HG02970 (cell line): Measurements from ENCODE around the gene GDF11.

Experiments used
- ATAC-seq: cut with Tn5 transposase; IDR thresholded peaks from one replicate; pipeline ENCODE4 v1.9.1; 2021; ENCODE audit warnings: mild to moderate bottlenecking, moderate library complexity, moderate number of reproducible peaks; ENCODE audit not compliant: unreplicated experiment, low FRiP score

GDF11 gene

DNA sequence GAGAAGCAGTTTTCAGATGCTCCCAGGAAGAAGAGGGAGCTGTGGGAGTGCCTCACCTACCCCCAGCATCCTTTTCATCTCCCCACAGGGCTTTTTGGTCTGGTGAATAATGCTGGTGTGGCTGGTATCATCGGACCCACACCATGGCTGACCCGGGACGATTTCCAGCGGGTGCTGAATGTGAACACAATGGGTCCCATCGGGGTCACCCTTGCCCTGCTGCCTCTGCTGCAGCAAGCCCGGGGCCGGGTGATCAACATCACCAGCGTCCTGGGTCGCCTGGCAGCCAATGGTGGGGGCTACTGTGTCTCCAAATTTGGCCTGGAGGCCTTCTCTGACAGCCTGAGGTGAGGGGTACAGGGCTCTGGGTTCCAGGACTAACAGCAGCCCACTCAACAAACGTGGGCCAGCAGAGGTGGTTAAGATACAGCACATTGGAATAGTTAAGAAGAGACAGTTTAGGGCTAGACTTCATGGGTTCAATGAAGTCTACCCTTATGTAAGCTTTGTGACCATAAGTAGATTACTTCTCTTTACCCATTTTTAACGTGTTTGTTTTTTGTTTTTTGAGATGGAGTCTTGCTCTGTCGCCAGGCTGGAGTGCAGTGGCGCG, 21.2 kb upstream of the GDF11 start:
- no peak for ATAC-seq

DNA sequence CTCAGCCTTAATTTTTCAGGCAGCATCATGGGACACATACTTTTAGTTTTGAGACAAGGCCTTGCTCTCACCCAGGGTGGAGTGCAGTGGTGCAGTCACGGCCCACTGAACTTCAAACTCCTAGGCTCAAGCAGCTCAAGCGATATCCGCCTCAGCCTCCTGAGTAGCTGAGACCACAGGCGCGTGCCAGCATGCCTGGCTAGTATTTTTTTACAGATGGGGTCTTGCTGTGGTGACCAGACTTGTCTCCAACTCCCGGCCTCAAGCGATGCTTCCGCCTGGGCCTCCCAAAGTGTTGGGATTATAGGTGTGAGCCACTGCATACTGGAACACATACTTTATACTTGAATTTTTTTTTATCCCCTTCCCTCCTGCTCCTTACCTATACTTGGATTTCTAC, 20.0 kb upstream of the GDF11 start:
- no peak for ATAC-seq

DNA sequence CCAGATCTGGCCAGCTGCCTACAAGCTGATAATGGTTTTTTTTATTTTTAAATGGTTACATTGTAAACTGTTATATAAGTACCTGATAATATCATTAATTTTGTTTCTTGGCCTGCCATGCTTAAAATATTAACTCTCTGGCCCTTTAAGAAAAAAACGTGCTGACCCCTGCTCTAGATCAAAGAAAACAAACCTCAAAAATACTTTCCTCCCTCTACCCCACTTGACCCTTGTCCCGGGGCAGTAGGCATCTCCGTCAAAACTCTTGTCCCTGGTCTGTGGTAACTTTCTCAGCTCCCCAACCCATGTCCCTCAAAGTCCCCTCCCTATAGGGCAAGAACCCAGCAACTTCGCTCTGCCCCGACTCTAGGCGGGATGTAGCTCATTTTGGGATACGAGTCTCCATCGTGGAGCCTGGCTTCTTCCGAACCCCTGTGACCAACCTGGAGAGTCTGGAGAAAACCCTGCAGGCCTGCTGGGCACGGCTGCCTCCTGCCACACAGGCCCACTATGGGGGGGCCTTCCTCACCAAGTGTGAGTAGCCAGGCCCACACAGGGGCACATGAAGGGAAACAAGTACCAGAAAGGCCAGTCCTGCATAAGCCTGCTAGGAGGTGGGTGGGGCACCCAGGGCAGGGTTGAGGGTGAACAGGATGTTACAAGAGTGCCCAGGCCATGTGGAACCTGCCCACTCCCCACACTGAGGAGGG, 19.3 kb upstream of the GDF11 start:
- ATAC-seq: no peak

DNA sequence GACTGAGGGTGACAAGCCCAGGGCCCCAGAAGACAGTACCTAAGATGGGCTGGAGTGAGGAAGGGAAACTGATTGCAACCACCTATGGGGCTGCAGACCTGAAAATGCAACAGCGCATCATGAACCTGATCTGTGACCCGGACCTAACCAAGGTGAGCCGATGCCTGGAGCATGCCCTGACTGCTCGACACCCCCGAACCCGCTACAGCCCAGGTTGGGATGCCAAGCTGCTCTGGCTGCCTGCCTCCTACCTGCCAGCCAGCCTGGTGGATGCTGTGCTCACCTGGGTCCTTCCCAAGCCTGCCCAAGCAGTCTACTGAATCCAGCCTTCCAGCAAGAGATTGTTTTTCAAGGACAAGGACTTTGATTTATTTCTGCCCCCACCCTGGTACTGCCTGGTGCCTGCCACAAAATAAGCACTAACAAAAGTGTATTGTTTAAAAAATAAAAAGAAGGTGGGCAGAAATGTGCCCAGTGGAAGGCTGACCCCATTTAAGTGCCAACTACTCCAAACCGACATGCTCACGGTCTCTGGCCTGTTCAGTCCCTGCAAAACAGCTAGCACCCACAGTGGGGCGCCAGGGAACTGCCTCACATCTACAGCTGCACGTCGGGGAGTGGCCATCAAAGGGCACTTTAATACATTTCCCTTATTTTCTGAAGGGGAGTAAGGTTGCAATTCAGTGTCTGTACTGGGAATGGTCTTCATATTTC, 18.5 kb upstream of the GDF11 start:
- ATAC-seq: no peak

DNA sequence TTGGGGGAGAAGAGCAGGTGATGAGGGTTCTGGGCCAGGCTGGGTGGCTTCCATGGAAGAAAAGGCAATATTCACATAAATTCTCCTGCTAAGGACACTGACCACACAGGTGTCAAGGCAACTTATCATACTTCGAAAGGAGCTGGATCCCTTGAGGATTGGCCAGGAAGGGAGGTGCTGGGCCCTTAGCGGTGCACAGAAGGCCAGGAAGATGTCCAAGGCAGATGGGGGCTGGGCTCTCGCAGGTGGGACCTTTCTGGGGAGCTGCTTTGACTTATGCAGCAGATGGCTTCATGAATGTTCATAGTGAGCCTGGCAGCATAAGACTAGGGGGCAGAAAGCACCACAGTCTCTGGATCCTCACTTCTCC, 18.0 kb upstream of the GDF11 start:
- ATAC-seq: no peak

DNA sequence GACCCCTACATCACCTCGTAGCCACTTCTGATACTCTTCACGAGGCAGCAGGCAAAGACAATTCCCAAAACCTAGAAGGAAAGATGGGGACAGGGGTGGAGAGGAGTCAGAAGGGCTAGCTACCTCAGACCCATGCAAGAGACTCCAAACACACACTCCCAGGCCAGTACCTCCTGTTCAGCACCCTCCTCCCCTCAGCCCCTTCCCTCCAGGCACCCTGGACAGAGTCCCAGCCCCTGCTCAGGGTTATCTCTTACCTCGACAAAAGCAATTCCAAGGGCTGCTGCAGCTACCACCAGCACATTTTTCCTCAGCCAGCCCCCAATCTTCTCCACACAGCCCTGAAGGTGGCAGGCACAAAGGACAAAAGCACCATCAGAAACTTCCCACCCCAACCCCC, 17.4 kb upstream of the GDF11 start:
- ATAC-seq: no peak

DNA sequence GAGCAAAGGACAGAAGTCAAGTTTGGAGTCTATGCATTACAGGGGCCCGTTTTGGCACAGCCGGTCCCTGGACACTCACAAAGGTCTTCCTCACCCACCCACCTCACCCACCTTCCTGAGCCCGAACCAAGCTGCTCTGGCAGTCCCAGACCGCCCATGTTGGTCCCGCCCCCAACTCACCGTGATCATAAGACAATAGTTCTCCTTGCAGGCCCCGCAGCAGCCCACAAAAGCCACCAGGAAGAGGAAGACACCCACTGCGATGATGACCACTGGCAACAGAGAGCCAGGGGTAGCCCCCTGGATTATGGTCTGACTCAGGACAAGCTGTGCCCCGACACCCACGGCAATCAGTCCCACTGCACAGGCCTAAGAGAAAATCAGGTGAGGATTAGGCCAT, 16.0 kb upstream of the GDF11 start:
- no peak for ATAC-seq

DNA sequence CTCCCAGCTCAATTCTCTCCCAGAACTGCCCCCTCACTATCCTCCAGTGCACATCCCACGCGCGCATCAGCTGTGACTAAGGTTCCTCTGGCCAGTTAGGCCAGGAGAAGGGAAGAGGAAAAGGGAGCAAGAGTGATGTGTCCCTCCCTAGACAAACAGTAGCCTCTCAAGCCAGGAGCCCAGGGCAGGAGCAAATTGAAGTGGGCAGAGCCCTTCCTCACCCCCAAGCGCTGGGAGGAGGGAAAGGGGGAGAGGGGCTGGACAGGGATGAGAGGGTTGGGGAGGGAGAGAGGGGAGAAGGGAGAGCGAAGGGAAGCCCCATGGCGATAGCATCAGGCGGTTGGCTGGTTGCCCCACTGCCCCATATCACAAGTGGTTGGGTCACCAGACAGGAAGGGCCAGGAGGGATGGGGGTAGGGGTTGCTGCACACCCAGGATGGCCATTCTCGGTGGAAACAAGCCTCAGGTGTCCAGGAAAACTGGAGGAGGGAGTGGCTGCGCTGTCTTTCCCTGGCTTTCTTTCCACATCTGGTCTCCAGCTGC, 15.2 kb upstream of the GDF11 start:
- no peak for ATAC-seq

DNA sequence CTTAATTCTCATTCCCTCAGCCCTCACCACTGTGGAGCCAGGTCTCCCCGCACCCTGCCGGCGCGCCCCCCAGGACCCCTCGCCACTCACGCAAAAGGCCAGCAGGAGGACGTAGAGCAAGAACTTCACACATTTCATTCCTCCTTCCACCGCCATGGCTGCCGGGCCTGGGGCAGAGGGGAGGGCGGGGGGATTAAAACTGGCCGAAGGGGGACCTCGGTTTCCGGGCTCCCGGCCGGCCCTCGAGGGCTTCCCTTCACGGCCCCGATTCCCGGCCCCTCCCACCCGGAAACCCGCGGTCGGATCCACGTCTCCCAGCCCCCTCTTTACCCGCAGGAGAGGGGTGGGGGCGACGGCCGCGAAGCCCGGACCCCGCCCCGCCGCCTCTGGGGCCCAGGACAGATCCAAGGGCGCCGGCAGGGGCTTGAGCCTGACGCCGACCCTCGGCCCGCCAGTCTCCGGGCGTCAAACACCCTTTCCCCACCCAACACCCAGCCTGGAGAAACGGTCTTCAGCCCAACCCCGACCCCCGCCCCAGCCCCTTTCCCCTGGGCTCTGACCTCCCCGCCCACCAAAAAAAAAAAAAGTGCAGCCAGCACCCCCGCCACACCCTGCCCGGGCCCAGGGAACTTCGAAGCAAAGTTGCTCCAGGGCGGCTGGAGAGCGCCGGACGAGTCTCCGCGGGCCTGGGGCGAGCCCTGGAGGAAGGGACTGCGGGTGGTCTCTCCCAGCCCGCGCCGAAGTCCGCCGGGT, 14.6 kb upstream of the GDF11 start:
- ATAC-seq: no peak

DNA sequence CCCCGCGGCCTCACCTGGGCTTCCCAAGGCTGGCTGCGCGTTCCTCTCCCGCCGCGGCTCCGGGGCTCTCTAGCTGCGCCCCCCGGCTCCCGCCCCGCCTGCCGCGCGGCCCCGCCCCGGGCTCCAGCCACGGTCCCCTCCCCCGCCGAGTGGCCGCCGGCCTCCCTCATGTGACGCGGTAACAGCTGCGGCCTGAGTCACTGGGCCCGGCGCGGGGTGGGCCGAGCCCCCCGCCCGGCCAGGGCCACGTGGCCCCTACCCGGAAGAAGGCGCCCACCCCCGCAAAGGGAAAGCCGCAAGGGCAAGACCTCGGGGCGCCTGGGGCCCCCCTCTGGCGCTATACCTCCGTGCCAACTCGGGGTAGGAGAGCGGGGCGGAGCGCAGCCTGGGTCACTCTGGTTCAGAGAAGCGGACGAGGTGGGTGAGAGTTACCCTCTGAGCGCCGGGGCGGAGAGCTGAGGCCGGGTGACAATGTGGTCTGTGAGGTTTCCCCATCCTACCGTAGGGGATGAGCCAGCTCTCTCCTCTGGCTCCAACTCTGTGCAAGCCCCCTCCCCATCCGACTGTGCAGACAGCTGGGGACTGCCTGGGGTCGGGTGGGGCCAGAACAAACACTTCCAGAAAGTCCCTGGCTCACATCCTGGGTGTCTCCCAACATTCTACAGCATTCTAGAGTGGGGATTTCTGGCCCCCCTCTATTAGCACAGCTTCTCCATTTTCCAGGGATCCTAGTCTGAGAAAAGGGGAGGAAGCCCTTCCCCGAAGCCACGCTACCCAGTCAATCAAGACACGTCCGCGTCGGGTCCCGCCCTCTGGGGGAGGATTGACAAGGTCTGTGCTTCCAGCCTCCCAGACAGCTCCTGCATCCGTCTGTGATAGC, 13.7 kb upstream of the GDF11 start, which contains the start of gene CD63:
Gene CD63, minus strand, starts transcription at position 71 of the 880 bp plus-strand sequence. CDS start 668 bp downstream, outside the sequence.
- ATAC-seq: peak; percentile 72

DNA sequence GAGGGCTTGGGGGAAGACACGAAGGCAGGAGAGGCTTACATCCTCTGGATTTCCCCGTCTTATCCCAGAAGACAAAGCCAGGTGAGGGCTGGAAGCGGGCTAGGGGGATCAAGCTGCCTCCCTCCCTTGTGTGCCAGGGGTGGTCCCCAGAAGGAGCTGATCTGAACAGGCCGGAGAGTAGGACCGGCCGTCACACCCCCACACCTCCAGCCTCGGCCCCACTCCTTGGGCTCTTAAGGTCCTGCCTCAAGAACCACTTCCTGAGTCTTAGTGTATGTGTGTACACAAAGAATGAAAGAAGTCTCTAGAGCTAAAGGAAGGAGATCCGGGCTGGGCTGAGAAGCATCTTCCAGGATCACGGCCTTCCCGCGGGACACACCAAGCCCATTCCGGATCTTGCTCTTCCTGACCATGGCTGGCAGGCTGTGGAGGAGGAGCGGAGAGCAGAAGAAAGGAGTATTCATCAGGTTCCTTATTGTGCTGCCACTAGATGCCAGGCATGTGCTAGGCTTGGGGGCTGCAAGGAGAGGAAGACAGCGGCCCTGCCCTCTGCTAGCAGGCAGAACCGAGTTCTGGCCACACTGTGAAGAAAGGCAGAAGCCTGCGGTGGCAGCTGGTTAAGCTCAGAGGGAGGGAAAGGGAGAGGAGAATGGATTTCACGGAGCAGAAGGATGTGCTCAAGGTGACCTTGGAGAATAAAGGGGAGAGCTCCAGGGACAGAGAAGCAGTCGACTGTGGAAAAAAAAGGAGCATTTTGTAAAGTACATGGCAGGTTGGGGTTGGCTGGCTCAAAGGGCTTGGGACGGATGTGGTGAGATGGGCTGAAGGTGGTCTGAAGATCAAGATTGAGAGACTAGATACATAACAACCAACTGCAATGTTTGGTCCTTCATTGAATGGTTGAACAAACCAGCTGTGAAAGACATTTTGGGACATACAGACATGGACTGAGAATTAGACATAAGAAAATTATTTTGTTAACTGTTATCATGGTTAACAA, 12.8 kb upstream of the GDF11 start:
- no peak for ATAC-seq

DNA sequence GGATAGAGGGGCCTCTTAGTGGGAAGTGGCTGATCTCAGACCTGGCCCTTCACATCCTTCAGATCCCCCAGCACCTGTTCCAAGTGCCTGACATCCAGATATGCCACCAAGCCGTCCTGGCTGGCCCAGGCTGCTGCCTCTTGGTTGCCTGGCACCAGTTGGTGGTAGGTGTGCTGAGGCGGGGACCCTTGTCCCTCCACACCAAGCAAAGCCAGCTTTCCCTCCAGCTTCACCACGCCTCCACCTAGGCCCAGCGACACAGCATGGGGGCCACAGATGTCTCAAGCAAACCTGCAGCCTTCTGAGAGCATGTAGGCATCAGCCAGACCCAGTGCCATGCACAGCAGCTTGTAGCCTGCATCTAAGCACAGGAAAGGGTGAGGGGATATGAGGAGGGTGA, 10.6 kb upstream of the GDF11 start:
- no peak for ATAC-seq

DNA sequence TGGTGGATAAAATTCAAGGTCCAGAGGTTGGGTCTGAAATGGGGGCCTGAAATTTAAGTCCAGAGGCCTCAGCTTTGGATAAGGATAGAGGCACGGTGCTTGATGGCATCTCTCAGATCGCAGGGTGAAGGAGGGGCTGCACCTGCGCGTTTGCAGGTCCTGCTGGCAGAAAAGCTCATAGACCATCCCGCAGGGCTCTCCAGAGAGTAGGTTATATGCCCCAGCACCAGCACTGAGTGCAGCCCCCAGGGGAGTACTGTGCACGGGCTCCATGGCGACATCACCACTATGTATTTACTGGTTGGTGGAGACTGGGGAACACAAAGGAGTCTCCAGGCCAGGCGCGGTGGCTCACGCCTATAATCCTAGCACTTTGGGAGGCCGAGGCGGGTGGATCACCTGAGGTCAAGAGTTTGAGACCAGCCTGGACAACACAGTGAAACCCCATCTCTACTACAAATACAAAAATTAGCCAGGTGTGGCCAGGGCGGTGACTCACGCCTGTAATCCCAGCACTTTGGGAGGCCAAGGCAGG, 9.8 kb upstream of the GDF11 start:
- ATAC-seq: no peak

DNA sequence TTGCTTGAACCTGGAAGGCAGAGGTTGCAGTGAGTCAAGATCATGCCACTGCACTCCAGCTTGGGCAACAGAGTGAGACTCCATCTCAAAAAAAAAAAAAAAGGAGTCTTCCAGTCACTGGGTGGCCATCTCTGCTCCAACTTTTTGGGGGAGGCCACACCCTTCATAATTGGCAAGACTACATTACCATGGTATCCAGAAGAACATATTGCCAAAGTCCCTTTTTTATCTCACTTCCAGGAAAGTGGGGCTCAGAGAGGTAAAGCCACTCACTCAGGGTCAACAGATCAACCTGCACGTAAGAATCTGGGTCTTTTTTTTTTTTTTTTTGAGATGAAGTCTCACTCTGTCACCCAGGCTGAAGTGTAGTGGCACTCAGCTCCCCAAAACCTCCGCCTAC, 9.1 kb upstream of the GDF11 start:
- no peak for ATAC-seq

DNA sequence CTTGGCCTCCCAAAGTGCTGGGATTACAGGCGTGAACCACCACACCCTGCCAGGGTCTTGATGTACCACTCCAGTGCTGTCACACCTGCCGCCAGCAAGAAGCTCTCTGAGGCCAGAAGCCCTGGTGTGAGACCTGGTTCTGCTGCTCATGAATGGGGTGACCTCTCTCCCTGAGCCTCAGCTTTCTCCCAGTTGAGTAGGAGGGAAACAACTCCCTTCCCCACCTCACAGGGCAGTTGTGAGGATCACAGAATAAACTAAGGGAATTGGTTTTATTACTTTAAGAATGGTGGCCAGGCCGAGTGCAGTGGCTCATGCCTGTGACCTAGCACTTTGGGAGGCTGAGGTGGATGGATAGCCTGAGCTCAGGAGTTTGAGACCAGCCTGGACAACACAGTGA, 8.3 kb upstream of the GDF11 start:
- ATAC-seq: no peak

DNA sequence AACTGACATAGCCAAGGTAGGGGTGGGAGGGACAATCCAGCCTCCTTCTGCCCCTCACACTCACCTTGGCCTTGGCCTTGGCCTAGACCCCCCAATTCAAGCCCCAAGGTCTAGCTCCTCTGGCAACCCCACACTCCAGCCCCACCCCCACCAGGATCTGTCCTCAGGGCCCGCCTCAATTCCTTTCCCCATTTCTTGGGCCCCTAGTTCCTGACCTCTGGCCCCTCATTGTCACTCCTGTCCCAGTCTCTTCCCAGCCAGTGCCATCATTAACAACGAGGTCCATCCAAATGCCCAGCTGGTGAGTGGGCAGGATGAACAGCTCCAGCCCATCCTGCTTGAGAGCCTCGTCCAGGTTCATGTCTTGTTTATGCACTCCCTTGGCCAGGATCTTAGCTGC, 6.8 kb upstream of the GDF11 start:
- ATAC-seq: no peak

DNA sequence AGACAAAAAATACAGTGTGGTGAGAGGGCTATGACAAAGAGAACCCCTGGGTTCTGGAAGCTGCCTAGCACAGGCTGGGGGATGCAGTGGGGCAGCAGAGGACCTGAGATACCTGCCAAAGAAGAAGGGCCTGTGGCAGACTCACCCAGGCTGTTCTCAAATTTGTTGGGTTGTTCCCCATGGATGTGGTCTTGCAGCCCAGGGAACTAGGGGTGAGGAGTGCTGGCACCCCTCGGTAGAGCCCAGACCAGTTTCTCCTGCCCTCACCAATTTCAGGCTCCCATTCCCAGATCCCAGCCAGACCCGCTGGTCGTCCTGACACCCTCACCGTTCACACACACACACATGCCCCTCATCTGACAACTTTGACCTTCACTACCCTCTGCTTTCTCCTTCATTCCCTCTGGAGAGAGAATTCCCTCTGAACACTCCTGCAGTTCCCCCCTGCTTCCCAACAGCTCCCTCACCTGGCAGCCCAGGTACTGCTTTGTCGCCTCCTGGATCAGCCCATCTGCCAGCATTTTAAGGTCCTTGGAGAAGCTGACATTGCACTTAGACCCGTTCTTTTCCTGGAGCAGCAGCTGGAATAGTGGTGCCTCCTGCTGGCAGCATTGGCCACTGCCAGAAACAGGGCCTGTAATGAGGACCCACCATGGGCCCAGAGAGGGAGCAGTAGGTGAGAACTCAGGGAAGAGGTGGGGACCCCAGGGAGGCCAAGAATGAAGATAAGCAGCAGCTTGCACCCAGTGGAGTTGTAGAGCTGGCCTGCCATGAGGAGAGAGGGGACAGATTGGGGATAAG, 5.9 kb upstream of the GDF11 start:
- ATAC-seq: no peak
